Astrocyte (in vitro differentiated cells and primary cell): ENCODE data around the gene NRIP3. TPM values are rescaled to one million over a fixed set of nuclear protein-coding genes. Genes with fewer than 3 reads are reported as not detected.
A peak's percentile ranks its signal among the peaks of the same experiment; 100 is the strongest.
"Not testable (repeated sequence)": the region's sequence is repeated elsewhere in the genome, so short reads cannot be mapped to it uniquely, and the experiment has no call there.

Experiments used
- DNase-seq: peaks from one replicate; pipeline ENCODE4 v3.0.0-alpha.2; 2010; ENCODE audit warnings: low read depth
- FAIRE-seq: peaks from 2 replicates; lab custom pipeline; 2011; peaks lifted over from hg19 to GRCh38; lab: Jason Lieb, UNC
- H2AFZ ChIP-seq: 2 replicates; pipeline ENCODE4 v1.6.0; 2012; ENCODE audit warnings: low read depth, low read length, inconsistent platforms
- H3K27ac ChIP-seq: 2 replicates; pipeline ENCODE4 v1.5.1; 2011; ENCODE audit warnings: low read depth, low read length, inconsistent platforms
- H3K27me3 ChIP-seq: 2 replicates; pipeline ENCODE4 v1.6.0; 2011; ENCODE audit warnings: low read length, inconsistent platforms; ENCODE audit not compliant: insufficient read depth
- H3K36me3 ChIP-seq: 2 replicates; pipeline ENCODE4 v1.5.1; 2011; ENCODE audit warnings: low read length, inconsistent platforms; ENCODE audit not compliant: insufficient read depth
- H3K4me1 ChIP-seq: 2 replicates; pipeline ENCODE4 v1.5.1; 2011; ENCODE audit warnings: low read length, inconsistent platforms; ENCODE audit not compliant: insufficient read depth
- H3K4me2 ChIP-seq: 2 replicates; pipeline ENCODE4 v1.6.0; 2012; ENCODE audit warnings: low read length, inconsistent platforms
- H3K4me3 ChIP-seq: 2 replicates; pipeline ENCODE4 v1.5.1; 2011; ENCODE audit warnings: low read depth, mild to moderate bottlenecking, low read length, inconsistent platforms; ENCODE audit not compliant: insufficient read depth
- H3K79me2 ChIP-seq: 2 replicates; pipeline ENCODE4 v1.6.0; 2012; ENCODE audit warnings: mild to moderate bottlenecking, low read length, inconsistent platforms; ENCODE audit not compliant: insufficient read depth
- H3K9ac ChIP-seq: 2 replicates; pipeline ENCODE4 v1.6.0; 2012; ENCODE audit warnings: mild to moderate bottlenecking, low read length, inconsistent platforms
- H3K9me3 ChIP-seq: 2 replicates; pipeline ENCODE4 v1.5.1; 2012; ENCODE audit warnings: low read depth, mild to moderate bottlenecking, low read length, inconsistent platforms; ENCODE audit not compliant: insufficient read depth
- H4K20me1 ChIP-seq: 2 replicates; pipeline ENCODE4 v1.6.0; 2012; ENCODE audit warnings: low read length, inconsistent platforms; ENCODE audit not compliant: insufficient read depth
- H3K27ac Mint-ChIP-seq: one replicate; pipeline ENCODE4 v1.8.0; 2021; ENCODE audit warnings: mild to moderate bottlenecking, mixed read lengths; ENCODE audit not compliant: unreplicated experiment
- H3K27me3 Mint-ChIP-seq: one replicate; pipeline ENCODE4 v1.8.0; 2021; ENCODE audit warnings: low read depth, mixed read lengths; ENCODE audit not compliant: unreplicated experiment
- H3K36me3 Mint-ChIP-seq: one replicate; pipeline ENCODE4 v1.8.0; 2021; ENCODE audit warnings: low read depth, mixed read lengths; ENCODE audit not compliant: unreplicated experiment
- H3K4me1 Mint-ChIP-seq: one replicate; pipeline ENCODE4 v1.8.0; 2021; ENCODE audit warnings: low read depth, mixed read lengths; ENCODE audit not compliant: unreplicated experiment
- H3K4me3 Mint-ChIP-seq: one replicate; pipeline ENCODE4 v1.8.0; 2021; ENCODE audit warnings: mild to moderate bottlenecking, moderate library complexity, mixed read lengths; ENCODE audit not compliant: unreplicated experiment
- H3K9me3 Mint-ChIP-seq: one replicate; pipeline ENCODE4 v1.8.0; 2021; ENCODE audit warnings: mild to moderate bottlenecking, mixed read lengths; ENCODE audit not compliant: unreplicated experiment
- CTCF ChIP-seq: IDR thresholded peaks from 2 replicates; pipeline ENCODE4 v1.5.1; 2011; ENCODE audit warnings: low read depth, mild to moderate bottlenecking, inconsistent platforms, low read length, moderate library complexity; ENCODE audit not compliant: insufficient read depth
- EZH2 ChIP-seq: IDR thresholded peaks from 2 replicates; pipeline ENCODE4 v1.6.1; 2012; ENCODE audit warnings: mild to moderate bottlenecking, low read length, inconsistent platforms; ENCODE audit not compliant: insufficient read depth
- total RNA-seq: library from RNA; stranded (reverse); gene quantifications from 2 replicates; pipeline ENCODE4 v1.2.1, GENCODE V29; 2021

Gene NRIP3
- total RNA-seq, 1 donor from 2014 or later: 11.6 TPM

GRCh38 chr11:8937159-8937558, 66.6 kb downstream of the NRIP3 start:
- Histone ChIP-seq H3K4me2 (no peak overlapping the region), H3K9ac (no peak overlapping the region), H3K4me3 (no peak overlapping the region), H4K20me1 (no peaks in the 10 kb centered on the region), H3K79me2 (no peaks in the 10 kb centered on the region), H2AFZ (no peak overlapping the region), H3K27ac (no peak overlapping the region), H3K4me1 (peaks cover 9% of the 10 kb centered on the region), H3K36me3 (no peaks in the 10 kb centered on the region), H3K9me3 (no peaks in the 10 kb centered on the region), H3K27me3 (no peaks in the 10 kb centered on the region)
- TF ChIP-seq CTCF (no peak), EZH2 (no peak)
- no peak overlapping the region for H3K27ac Mint-ChIP-seq
- peaks cover 16% of the 10 kb centered on the region for H3K4me1 Mint-ChIP-seq
- H3K36me3 Mint-ChIP-seq: peaks cover 2% of the 10 kb centered on the region
- peaks cover 2% of the 10 kb centered on the region for H3K9me3 Mint-ChIP-seq
- FAIRE-seq: no peak
- no peaks in the 10 kb centered on the region for H3K27me3 Mint-ChIP-seq
- no peak for DNase-seq
- no peak overlapping the region for H3K4me3 Mint-ChIP-seq

- not testable (repeated sequence) for FAIRE-seq, H3K27me3 Mint-ChIP-seq, H2AFZ ChIP-seq, H3K27ac ChIP-seq, H3K4me2 ChIP-seq, H3K79me2 ChIP-seq, H3K4me3 ChIP-seq, H3K9me3 Mint-ChIP-seq, H3K36me3 ChIP-seq, H3K27ac Mint-ChIP-seq, DNase-seq, H3K27me3 ChIP-seq, H3K4me1 ChIP-seq, H3K9ac ChIP-seq, H3K9me3 ChIP-seq, H3K36me3 Mint-ChIP-seq, H3K4me3 Mint-ChIP-seq, H4K20me1 ChIP-seq
- peaks cover 16% of the 10 kb centered on the region for H3K4me1 Mint-ChIP-seq
Observed at GRCh38 chr11:8935789-8936188, 68.0 kb downstream of the NRIP3 start.

- Histone ChIP-seq H3K4me2 (peak overlapping the region; percentile 77), H3K27me3 (no peaks in the 10 kb centered on the region), H3K79me2 (no peaks in the 10 kb centered on the region), H3K9me3 (no peaks in the 10 kb centered on the region), H3K27ac (peak overlapping the region; percentile 40), H4K20me1 (no peaks in the 10 kb centered on the region), H3K9ac (peak overlapping the region; percentile 58), H3K4me3 (no peak overlapping the region), H3K36me3 (no peaks in the 10 kb centered on the region), H3K4me1 (peaks cover 9% of the 10 kb centered on the region), H2AFZ (no peak overlapping the region)
- peak; percentile 5 for FAIRE-seq
- Mint-ChIP-seq H3K9me3 (peaks cover 2% of the 10 kb centered on the region), H3K36me3 (peaks cover 2% of the 10 kb centered on the region), H3K4me3 (peak overlapping the region; percentile 17), H3K27ac (peak overlapping the region; percentile 15), H3K4me1 (peaks cover 19% of the 10 kb centered on the region), H3K27me3 (no peaks in the 10 kb centered on the region)
- peak; percentile 91 for DNase-seq
- TF ChIP-seq CTCF (no peak), EZH2 (no peak)
Observed at GRCh38 chr11:8934742-8935488, 68.9 kb downstream of the NRIP3 start.
